ENCODE data around the gene NCCRP1.

The NCCRP1 gene

DNA sequence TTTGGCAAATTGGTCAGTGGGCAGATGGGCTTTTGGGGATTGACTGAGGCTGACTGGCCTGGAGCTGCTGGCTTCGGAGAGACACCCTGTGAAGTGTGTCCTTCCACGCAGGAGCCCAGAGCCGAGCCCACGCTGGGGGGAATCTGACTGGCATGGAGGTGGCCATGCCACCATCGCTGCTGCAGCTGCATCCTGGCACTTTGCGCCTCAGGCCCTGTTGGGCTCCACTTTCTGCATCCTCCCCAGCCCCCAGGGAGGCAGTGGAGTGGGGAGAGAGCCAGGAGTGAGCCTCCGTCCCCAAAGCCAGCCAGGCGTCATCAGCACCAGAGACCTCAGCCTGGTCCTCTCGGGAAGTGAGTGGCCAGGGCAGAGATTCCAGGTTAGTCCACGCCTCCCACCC is 17.0 kb upstream of the NCCRP1 start:
- DNase-seq (ENCODE audit: low read depth in 2 of 2): no peak

DNA sequence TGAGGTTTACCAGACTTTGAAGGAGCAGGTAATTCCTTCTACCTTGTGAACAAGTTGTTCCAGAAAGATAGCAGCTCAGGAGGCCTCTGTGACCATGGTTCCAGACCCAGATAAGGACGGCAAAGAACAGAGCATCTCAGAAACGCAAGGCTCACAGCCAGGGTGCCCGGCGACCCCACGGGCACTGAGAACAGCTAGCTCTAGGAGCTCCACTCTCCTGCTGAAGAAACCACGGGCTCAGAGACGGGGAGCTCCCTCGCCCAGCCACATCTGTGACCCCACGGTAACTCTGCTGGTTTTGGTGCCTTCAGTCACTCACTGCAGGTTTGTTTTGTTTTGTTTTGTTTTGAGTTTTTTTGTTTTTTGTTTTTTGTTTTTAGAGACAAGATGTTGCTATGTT is 16.0 kb upstream of the NCCRP1 start:
- no peak for DNase-seq (ENCODE audit: low read depth in 2 of 2)

DNA sequence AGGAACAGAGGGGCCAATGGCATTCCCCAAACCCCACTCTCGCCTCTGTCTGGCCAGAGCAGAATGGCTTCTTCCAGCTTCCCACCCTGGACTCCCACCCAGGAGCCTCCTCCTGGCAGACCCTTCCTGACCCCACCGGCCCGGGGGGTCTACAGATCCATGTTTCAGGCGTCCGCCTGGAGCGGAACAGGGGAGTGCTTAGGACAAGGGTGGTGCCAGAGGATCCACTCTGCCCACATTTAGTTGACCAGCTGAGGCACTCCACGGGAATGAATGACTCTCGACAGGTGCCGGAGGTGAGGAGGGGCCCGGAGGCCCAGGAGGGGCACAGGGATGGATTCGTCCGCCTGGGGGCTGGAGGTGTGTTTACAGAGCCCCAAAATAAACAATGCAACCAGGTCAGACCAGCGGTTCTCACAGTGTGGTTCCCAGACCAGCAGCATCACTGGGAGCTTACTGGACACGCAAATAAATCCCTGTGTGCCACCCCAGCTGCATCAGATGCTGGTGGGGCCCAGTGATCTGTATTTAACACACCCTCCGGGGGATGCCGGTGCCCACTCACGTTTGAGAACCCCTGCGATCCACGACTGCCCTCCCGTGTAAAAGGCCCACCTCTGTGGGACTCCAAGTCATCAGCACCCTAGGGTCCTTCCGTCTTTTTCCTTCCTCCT is 15.1 kb upstream of the NCCRP1 start:
- no peak for DNase-seq (ENCODE audit: low read depth in 2 of 2)

DNA sequence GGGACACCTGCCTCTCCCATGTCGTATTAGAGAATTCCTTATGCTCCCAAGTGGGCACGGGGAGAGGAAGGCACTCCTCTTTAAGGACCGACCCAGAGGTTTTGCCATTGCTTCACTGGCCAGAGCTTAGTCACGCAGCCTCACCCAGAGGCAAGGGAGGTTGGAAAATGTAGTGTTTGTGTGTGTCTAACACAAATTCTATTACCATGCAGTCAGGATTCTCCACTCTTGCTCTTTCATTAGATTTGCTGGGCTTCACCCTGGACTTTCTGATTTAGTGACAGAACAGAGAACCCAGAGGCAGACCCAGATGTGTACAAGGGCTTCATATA is 14.6 kb upstream of the NCCRP1 start:
- no peak for DNase-seq (ENCODE audit: low read depth in 2 of 2)

DNA sequence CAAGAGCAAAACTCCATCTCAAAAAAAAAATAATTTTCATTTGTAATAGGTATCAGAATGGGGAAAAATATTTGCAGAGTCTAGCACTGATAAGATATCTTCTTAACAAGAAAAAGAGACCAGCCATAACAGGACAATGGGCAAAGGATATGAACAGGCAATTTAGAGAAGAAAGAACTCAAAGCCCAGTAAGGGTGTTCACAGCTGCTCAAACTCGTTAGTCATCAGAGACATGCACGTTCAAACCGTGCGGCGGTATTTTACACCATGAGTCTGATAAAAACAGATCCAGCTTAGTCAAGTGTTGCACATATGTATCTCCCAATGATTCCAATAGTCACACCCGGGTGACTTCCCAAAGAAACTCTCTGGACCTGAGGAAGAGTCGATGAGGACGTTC is 13.7 kb upstream of the NCCRP1 start:
- no peak for DNase-seq (ENCODE audit: low read depth in 2 of 2)

DNA sequence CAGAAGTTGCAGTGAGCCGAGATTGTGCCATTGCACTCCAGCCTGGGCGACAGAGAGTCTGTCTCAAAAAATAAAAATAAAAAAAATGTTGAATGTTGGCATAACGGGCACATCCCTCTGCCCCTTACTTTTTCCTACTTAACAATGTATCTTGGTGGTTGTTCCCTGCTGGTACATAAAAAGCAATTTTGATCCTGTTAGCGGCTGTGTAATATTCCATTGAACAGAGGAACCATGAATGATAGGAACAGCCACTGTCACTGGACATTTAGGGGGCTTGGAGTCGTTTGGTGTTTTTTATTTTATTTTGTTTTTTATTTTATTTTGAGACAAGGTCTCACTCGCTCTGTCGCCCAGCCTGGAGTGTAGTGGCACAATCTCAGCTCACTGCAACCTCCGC is 10.4 kb upstream of the NCCRP1 start:
- DNase-seq (ENCODE audit: low read depth in 2 of 2): no peak

DNA sequence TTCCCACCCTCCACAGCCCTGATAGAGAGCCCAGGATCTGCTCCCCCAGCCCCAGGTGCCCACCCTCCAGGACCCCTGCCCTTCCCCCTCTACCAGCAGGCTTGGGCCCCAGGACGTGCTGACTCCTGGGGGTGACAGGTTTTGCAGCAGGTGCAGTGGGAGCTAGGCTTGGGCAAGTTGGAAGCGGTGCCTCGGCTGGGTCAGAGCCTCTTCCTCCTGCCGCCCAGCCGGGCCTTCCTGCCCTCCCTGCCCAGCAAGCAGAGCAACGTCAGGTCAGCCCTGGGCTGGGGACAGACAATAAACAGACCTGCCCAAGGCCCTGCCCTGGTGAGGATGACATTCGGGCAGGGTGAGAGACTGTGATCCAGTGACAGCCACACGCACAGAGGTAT is 9.2 kb upstream of the NCCRP1 start:
- DNase-seq (ENCODE audit: low read depth in 2 of 2): no peak

DNA sequence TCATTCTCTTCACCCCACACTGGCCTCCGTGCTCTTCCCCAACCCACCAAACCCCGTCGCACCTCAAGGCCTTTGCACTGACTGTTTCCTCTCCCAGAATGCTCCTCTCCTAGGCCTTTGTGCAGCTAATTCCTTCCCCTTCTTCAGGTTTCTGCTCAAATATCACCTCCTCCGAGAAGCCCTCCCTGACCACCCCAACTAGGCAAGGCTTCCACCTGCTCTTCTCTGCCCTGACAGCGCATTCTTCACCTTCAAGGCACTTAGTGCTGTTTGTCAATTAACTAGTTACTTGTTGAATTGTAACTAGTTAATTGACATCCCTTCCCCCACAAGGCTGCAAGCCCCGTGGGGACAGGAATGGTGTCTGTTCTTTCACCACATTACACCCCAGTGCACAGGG is 7.8 kb upstream of the NCCRP1 start:
- no peak for DNase-seq (ENCODE audit: low read depth in 2 of 2)

DNA sequence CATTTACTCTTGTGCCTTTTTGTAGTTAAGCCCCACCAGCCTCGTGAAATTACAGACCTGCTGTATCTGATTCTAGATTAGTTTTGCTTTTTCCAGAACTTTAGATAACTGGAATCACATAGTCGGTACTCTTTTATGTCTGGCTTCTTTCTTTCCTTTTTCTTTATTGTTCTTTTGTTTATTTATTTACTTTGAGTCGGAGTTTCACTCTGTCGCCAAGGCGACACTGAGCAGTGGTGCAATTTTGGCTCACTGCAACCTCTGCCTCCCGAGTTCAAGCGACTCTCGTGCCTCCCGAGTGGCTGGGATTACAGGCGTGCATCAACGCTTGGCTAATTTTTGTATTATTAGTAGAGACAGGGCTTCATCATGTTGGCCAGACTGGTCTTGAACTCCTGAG is 6.0 kb upstream of the NCCRP1 start:
- no peak for DNase-seq (ENCODE audit: low read depth in 2 of 2)

DNA sequence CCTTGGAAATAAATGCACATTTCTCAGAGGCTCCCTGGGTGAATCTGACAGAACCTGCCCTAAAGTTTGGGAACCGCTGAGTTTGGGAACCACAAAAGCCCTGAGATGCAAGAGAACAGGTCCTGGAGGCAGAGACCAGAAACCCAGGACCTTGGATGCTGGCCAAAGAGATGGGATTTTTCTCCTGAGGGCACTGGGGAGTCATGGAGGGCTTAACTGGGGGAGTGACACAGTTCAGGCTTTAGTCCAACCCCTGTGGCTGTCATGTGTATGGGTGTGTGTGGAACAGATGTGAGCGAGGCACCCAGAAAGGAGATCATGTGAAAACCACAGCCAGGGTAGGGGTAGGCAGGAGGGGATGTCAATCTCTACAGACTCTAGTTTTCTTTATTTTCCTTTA is 3.9 kb upstream of the NCCRP1 start:
- DNase-seq (ENCODE audit: low read depth in 2 of 2): no peak

DNA sequence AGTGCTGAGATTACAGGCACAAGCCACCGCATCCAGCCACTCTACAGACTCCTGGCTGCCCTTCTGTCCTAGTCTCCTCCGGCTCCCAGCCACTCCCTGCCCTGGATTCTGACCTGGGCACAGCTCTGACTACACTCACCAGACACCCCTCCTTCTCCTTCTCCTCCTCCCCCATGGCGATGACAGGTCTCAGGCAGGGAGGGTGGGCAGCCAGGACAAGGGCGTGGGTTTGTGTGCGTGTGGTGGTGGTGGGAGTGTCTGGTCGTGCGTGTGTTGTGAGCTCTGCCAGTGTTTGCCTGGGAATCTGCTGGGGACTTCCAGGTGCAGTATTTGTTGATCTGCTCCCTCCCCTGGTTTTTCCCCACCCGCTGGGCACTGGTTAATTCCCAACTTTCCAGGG is 3.0 kb upstream of the NCCRP1 start:
- DNase-seq (ENCODE audit: low read depth in 2 of 2): no peak

DNA sequence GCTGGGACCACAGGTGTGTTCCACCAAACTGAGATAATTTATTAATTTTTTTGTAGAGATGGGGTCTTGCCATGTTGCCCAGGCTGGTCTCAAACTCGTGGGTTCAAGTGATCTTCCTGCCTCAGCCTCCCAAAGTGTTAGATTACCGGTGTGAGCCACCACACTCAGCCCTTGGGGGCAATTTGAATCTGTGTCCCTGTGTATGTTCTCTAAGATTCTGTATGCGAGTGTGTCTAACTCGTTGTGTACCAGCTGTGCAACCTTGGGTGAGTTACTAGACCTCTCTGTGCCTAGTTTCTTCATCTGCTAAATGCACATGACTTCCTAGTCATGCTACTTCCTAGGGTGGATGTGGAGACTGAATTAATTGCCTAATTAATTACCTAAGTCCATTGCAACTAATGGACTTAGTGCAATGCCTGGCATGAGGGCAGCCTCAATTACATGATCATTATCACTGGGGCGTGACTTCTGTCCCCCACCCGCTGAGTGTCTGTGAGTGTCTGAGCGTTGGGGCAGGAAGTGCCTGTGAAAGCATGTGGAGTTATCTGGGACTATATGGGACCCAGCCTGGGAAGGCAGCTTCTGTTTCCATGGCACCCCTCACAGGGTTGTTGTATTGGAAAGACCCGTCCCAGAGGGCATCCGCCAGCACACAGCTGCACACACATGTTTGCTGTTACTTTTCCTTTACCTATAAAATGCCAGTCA is 1.8 kb upstream of the NCCRP1 start:
- DNase-seq (ENCODE audit: low read depth in 2 of 2): no peak

DNA sequence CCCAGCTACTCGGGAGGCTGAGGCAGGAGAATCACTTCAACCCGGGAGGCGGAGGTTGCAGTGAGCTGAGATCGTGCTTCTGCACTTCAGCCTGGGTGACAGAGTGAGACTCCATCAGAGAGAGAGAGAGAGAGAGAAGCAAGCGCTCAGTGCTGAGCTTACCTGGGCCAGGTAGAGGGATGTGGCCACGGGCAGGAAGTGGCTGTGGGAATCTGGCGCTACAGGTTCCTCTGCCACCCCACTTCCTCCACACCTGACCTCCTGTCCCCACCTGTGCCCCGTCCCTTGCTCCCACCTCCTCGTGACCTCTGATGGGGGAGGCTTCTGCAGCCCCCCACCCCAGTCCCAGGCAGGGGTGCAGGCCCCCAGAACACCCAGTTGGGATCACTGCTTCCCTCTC is 1.0 kb upstream of the NCCRP1 start:
- DNase-seq (ENCODE audit: low read depth in 2 of 2): no peak

DNA sequence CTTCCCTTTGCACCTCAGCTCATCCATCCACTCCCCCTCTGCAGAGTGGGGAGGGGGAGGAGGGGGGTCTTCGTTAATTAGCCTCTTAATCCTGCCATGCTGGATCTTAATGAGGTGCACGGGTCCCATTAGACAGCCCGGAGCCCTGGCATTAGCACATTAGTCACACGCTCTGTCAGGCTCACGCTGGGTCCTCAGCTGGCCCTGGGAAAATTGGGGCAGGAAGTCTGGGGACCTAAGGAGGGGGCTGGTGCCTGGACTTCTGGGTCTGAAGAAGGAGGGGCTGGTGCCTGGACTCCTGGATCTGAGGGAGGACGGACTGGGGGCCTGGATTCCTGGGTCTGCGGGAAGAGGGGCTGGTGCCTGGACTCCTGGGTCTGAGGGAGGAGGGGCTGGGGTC is 444 bp upstream of the NCCRP1 start:
- no peak for DNase-seq (ENCODE audit: low read depth in 2 of 2)

DNA sequence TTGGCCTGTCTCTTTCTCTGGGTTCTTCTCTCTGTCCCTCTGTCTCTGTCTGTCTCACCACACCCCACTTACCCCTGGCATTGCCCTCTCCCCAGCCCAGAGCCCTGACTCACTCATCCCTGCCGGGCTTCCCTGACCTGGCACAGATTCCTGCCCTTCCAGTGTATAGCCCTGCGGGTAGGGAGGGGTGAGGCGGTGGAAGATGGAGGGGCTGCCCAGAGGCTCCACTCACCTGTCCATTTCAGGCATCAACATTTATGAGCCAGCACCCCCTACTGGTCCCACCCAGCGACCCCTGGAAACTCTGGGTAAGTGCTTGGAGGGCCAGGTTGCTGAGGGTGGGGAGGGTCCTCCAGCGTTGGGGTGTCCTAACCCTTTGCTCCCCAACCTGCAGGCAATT is 1.0 kb downstream of the NCCRP1 start:
- DNase-seq (ENCODE audit: low read depth in 2 of 2): no peak

DNA sequence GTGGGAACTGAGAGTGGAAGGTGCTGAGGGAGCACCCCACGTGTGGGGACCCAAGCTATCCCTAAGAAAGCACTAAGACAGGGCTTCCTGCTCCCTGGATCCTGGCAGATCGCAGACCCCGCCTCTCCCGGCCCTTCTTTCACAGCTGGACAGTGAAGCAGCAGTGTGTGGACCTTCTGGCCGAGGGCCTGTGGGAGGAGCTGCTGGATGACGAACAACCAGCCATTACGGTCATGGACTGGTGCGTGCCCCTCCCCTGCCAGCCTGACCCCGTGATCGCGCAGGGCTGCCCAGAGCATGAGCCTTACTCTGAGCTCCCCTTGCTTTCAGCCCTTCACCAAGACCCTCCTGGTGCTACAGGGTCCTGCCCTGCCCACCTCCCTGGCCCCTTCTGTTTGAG is 2.3 kb downstream of the NCCRP1 start:
- DNase-seq (ENCODE audit: low read depth in 2 of 2): no peak

DNA sequence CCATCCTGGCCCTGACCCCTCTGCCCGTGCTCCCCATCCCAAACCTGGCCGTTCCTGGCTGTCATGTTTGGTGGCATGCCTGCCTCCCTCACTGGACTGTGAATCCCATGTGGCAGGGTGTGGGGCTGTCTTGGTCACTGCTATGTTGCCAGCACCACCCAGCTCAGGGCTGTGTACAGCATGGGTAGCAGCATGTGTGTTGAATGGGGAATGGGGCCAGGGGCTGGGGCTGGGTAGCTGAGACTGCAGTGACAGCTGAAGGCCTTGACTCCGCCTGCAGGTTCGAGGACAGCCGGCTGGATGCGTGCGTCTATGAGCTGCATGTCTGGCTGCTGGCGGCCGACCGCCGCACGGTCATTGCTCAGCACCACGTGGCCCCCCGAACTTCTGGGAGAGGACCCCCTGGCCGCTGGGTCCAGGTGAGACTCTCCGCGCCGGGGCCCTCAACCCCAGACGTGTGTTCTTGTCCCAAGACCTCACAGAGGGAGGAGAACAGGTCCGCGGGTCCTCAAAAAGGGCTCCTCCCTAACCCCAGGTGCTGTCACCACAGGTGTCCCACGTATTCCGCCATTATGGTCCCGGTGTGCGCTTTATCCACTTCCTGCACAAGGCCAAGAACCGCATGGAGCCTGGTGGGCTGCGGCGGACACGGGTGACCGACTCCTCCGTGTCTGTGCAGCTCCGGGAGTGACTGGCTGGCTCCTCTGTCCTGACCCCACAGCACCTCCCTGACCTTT is 3.5 kb downstream of the NCCRP1 start:
- DNase-seq (ENCODE audit: low read depth in 2 of 2): no peak

DNA sequence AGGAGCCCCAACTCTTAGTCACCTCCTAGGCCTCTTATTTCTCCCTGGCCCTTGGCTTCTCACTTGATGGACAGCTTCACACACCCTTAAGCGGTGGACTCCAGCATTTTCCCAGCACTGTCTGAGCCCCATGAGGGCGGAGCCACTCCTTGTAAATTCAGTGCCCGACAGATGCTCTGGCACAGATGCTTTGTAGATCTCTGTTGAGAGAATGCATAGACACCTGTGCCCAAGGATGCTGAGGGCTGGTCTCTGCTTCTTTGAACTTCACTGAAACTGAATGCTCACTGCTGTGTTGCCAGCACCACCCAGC is 4.0 kb downstream of the NCCRP1 start:
- no peak for DNase-seq (ENCODE audit: low read depth in 2 of 2)

DNA sequence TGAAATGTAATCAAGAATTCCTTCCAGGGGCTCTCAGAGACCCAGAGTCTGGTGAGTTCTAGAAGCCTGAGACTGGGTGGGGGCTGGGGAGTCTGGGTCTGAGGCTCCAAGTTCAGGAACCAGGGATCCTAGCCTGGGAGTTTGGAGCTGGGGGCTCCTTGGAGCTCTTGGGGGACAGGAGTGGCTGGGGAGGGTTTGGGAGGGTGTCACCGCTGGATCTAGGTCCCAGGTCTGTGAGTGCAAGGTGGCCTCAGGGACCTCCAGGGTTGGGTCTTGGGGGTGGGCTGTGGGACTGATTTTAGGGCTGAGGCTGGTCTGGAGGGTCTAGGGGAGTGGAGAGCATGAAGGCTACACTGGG is 6.2 kb downstream of the NCCRP1 start:
- DNase-seq (ENCODE audit: low read depth in 2 of 2): no peak

DNA sequence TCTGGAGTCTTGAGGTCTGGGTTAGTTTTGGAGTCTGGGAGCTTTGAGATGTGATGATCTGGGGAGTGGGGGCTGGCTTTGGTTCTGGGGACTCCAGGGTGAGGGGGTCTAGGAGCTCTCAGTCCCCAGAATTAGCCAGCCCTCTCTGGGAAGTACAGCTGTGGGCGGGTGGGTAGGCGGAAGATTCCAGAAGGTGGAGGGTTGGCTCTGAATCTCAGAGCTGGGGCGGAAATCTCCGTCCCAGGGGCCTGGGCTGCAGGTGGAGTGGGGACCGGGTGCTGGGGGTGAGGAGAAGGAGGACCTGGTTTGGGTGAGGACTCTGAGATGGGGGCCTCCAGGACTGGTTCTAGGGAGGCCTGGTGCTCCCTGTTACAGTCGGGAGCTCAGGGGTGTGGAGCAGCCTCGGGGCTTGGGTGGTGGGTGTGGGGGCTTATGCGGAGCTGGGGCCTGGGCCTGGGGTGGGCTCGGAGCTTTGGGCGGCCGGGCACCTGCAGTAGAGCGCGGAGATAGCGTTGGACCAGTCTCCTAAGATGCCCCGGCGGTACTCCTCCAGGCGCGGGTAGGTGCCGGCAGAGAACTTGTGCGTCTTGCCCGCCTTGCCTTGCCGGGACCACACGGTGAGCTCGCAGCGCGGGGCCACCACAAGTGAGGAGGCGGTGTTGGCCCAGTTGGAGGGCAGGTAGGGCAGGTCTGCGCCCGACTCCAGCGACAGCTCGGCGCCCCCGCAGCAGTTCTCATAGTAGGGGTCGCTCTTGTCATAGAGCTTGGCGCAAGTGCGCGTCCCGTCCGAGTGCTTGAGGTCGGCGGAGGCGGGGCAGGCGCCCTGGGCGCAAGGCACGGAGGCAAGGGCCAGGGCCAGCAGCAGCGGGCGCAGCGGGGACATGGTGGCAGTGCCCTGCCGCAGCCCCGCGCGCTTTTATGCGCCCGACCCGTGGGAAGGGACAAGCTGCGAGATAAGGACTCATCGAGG is 6.9 kb downstream of the NCCRP1 start, which contains the start of gene SYCN:
SYCN (minus strand) TSS at position 892 of the 970 bp plus-strand sequence; CDS start at position 883, 9 bp downstream.
- no peak for DNase-seq (ENCODE audit: low read depth in 2 of 2)

DNA sequence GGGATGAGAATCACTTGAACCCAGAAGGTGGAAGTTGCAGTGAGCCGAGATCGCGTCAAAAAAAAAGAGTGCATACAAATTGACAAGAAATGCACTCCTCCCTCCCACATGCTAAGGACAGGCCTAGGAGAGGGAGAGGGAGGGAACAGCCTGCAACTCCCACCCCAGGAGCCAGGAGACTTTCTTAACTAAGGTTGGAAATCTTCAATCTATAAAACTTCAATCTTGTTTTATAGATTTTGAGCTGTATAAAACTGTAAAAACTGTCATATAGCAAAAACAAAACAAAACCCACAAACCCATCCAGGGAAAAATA is 8.6 kb downstream of the NCCRP1 start:
- DNase-seq (ENCODE audit: low read depth in 2 of 2): no peak

DNA sequence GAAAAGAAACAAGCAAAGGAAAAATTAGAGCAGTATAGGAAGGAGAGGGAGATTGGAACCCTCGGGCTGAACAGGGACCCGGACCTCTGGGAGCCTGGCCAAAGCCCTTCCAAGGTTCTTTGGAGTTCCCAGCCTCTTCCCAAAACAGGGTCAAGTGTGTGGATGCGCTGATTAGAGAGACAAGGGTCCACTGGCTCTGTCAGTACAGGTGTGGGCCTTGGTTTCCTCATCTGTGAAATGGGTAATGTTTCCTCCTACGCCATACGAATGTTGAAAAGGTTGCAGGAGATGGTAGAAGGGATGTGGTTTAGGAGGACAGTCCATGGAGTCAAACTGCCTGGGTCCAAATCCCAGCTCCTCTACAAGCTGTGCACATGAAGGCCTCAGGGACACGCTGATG is 9.4 kb downstream of the NCCRP1 start:
- no peak for DNase-seq (ENCODE audit: low read depth in 2 of 2)

Data from stimulated activated CD8-positive, alpha-beta memory T cell treated with anti-CD3 and anti-CD28 coated beads, Interleukin-15, amount 100 ng/mL, for 48 hours (primary cell).